Measurements from ENCODE around the gene BMAL1.
A peak's percentile ranks its signal among the peaks of the same experiment; 100 is the strongest.

The BMAL1 gene

GRCh38 chr11:13279487-13279834 is 1.9 kb downstream of the BMAL1 start:
- DNase-seq (no peak), ATAC-seq (no peak)
- peak overlapping the region in 1 of 2 donors; percentile 35 for H3K27ac Mint-ChIP-seq
- H3K4me1 Mint-ChIP-seq = peaks cover 62% of the 10 kb centered on the region
- H3K9me3 Mint-ChIP-seq = no peaks in the 10 kb centered on the region
- H3K27me3 Mint-ChIP-seq = peaks cover 20% of the 10 kb centered on the region
- peak overlapping the region; percentile 88 to 92 for H3K4me3 Mint-ChIP-seq

GRCh38 chr11:13280092-13280722 is 2.6 kb downstream of the BMAL1 start:
- Mint-ChIP-seq H3K4me1 (peaks cover 70% of the 10 kb centered on the region), H3K9me3 (no peaks in the 10 kb centered on the region), H3K4me3 (peak overlapping the region; percentile 88 to 92), H3K27me3 (peaks cover 13% of the 10 kb centered on the region), H3K27ac (no peak overlapping the region)
- DNase-seq = no peak
- ATAC-seq = no peak

GRCh38 chr11:13280777-13281176 is 3.2 kb downstream of the BMAL1 start:
- Mint-ChIP-seq H3K27me3 (peaks cover 7% of the 10 kb centered on the region), H3K9me3 (no peaks in the 10 kb centered on the region), H3K4me1 (peaks cover 71% of the 10 kb centered on the region), H3K4me3 (peak overlapping the region; percentile 88 to 92), H3K27ac (peak overlapping the region; percentile 19 to 21)
- DNase-seq (no peak), ATAC-seq (no peak)

GRCh38 chr11:13283636-13284035 is 6.0 kb downstream of the BMAL1 start:
- H3K27ac Mint-ChIP-seq = no peak overlapping the region
- H3K4me3 Mint-ChIP-seq = no peak overlapping the region
- no peak for ATAC-seq
- DNase-seq = no peak
- no peaks in the 10 kb centered on the region for H3K9me3 Mint-ChIP-seq
- H3K27me3 Mint-ChIP-seq = no peaks in the 10 kb centered on the region
- H3K4me1 Mint-ChIP-seq = peaks cover 85% of the 10 kb centered on the region

- peak; percentile 66 for ATAC-seq
- peak in 1 of 2 donors; percentile 49 for DNase-seq
- H3K9me3 Mint-ChIP-seq = no peaks in the 10 kb centered on the region
- peak overlapping the region; percentile 9 to 62 for H3K27ac Mint-ChIP-seq
- H3K4me3 Mint-ChIP-seq = peak overlapping the region; percentile 49 to 66
- no peaks in the 10 kb centered on the region for H3K27me3 Mint-ChIP-seq
- H3K4me1 Mint-ChIP-seq = peaks cover 95% of the 10 kb centered on the region
Measured at GRCh38 chr11:13284776-13285588, 7.4 kb downstream of the BMAL1 start.

GRCh38 chr11:13286279-13286821 is 8.8 kb downstream of the BMAL1 start:
- no peak overlapping the region for H3K27ac Mint-ChIP-seq
- H3K27me3 Mint-ChIP-seq = no peaks in the 10 kb centered on the region
- H3K4me3 Mint-ChIP-seq = peak overlapping the region; percentile 19
- H3K4me1 Mint-ChIP-seq = peaks cover 93% of the 10 kb centered on the region
- H3K9me3 Mint-ChIP-seq = no peaks in the 10 kb centered on the region
- no peak for ATAC-seq
- no peak for DNase-seq

GRCh38 chr11:13287036-13287435 is 9.4 kb downstream of the BMAL1 start:
- no peaks in the 10 kb centered on the region for H3K27me3 Mint-ChIP-seq
- peaks cover 89% of the 10 kb centered on the region for H3K4me1 Mint-ChIP-seq
- H3K27ac Mint-ChIP-seq = no peak overlapping the region
- H3K9me3 Mint-ChIP-seq = no peaks in the 10 kb centered on the region
- DNase-seq (peak; percentile 54 to 71), ATAC-seq (peak; percentile 93)
- H3K4me3 Mint-ChIP-seq = peak overlapping the region; percentile 19 to 87

- H3K4me3 Mint-ChIP-seq = peak overlapping the region; percentile 19 to 87
- H3K4me1 Mint-ChIP-seq = peaks cover 85% of the 10 kb centered on the region
- no peaks in the 10 kb centered on the region for H3K9me3 Mint-ChIP-seq
- H3K27me3 Mint-ChIP-seq = no peaks in the 10 kb centered on the region
- DNase-seq (no peak), ATAC-seq (no peak)
- peak overlapping the region; percentile 5 to 49 for H3K27ac Mint-ChIP-seq
Measured at GRCh38 chr11:13287681-13288080, 10.1 kb downstream of the BMAL1 start.

GRCh38 chr11:13288375-13289029 is 10.9 kb downstream of the BMAL1 start:
- H3K27me3 Mint-ChIP-seq = no peaks in the 10 kb centered on the region
- peak overlapping the region; percentile 74 to 87 for H3K4me3 Mint-ChIP-seq
- H3K4me1 Mint-ChIP-seq = peaks cover 85% of the 10 kb centered on the region
- no peaks in the 10 kb centered on the region for H3K9me3 Mint-ChIP-seq
- DNase-seq (peak in 1 of 2 donors; percentile 34), ATAC-seq (peak; percentile 70)
- peak overlapping the region; percentile 66 to 95 for H3K27ac Mint-ChIP-seq

- DNase-seq (no peak), ATAC-seq (no peak)
- H3K4me3 Mint-ChIP-seq = peak overlapping the region; percentile 74 to 87
- no peaks in the 10 kb centered on the region for H3K9me3 Mint-ChIP-seq
- H3K27ac Mint-ChIP-seq = no peak overlapping the region
- peaks cover 84% of the 10 kb centered on the region for H3K4me1 Mint-ChIP-seq
- no peaks in the 10 kb centered on the region for H3K27me3 Mint-ChIP-seq
Measured at GRCh38 chr11:13289081-13289480, 11.5 kb downstream of the BMAL1 start.

GRCh38 chr11:13290221-13290980 is 12.8 kb downstream of the BMAL1 start:
- DNase-seq (no peak), ATAC-seq (no peak)
- Mint-ChIP-seq H3K27ac (no peak overlapping the region), H3K27me3 (no peaks in the 10 kb centered on the region), H3K4me1 (peaks cover 85% of the 10 kb centered on the region), H3K4me3 (no peak overlapping the region), H3K9me3 (no peaks in the 10 kb centered on the region)

GRCh38 chr11:13291361-13291760 is 13.8 kb downstream of the BMAL1 start:
- ATAC-seq (no peak), DNase-seq (no peak)
- Mint-ChIP-seq H3K27ac (no peak overlapping the region), H3K4me3 (no peak overlapping the region), H3K9me3 (no peaks in the 10 kb centered on the region), H3K4me1 (peaks cover 87% of the 10 kb centered on the region), H3K27me3 (no peaks in the 10 kb centered on the region)

GRCh38 chr11:13291800-13292199 is 14.2 kb downstream of the BMAL1 start:
- no peaks in the 10 kb centered on the region for H3K27me3 Mint-ChIP-seq
- no peak overlapping the region for H3K27ac Mint-ChIP-seq
- ATAC-seq (no peak), DNase-seq (no peak)
- H3K4me1 Mint-ChIP-seq = peaks cover 87% of the 10 kb centered on the region
- H3K9me3 Mint-ChIP-seq = no peaks in the 10 kb centered on the region
- H3K4me3 Mint-ChIP-seq = no peak overlapping the region

GRCh38 chr11:13292970-13293369 is 15.4 kb downstream of the BMAL1 start:
- DNase-seq (no peak), ATAC-seq (no peak)
- peaks cover 87% of the 10 kb centered on the region for H3K4me1 Mint-ChIP-seq
- no peak overlapping the region for H3K4me3 Mint-ChIP-seq
- no peaks in the 10 kb centered on the region for H3K27me3 Mint-ChIP-seq
- H3K9me3 Mint-ChIP-seq = no peaks in the 10 kb centered on the region
- H3K27ac Mint-ChIP-seq = no peak overlapping the region

GRCh38 chr11:13294178-13294577 is 16.6 kb downstream of the BMAL1 start:
- Mint-ChIP-seq H3K27me3 (no peaks in the 10 kb centered on the region), H3K9me3 (no peaks in the 10 kb centered on the region), H3K4me3 (no peak overlapping the region), H3K27ac (peak overlapping the region in 1 of 2 donors; percentile 8), H3K4me1 (peaks cover 87% of the 10 kb centered on the region)
- no peak for DNase-seq
- no peak for ATAC-seq

All from stimulated activated naive CD8-positive, alpha-beta T cell treated with anti-CD3 and anti-CD28 coated beads, Interleukin-15, amount 100 ng/mL, for 72 hours (primary cell).